Body of pancreas (tissue), 4 donors: ENCODE results near the gene APPL1.

Source experiments
- CTCF ChIP-seq, 7 experiments: fragments of 450-650 bp in 4 of 7; fragments of 200-600 bp in 3 of 7; sonication (generic) in 3 of 7; IDR thresholded peaks; one replicate each; pipeline ENCODE4 v1.5.1; 2016 to 2019; ENCODE audit warnings: antibody characterized with exemption in 7 of 7
- POLR2A ChIP-seq, 3 donors: fragments of 450-650 bp; IDR thresholded peaks; one replicate each; pipeline ENCODE4 v1.6.1; 2016; ENCODE audit warnings: antibody characterized with exemption in 3 of 3, mild to moderate bottlenecking in 2 of 3

DNA sequence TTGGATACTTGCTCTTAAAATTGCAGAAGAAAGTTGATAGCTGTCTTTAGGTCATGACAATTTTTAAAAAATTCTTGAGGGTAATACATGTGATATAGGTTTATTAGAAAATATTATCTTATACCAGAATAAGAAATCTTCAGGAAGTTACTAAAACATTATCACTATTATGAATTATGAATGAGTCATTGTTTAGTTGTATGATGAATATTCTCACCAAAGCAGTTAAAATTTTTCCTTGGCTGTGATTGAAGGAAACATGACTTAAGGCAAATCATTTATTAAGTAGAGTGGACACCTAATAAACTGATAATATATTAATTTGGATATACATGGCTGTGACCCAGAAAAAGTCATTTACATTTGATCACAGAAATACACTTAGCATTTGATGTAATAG, 30.1 kb downstream of the APPL1 start:
- TF ChIP-seq POLR2A (IDR thresholded peaks at IDR 0.05) (no peak), CTCF (IDR thresholded peaks at IDR 0.05) (no peak)
